GM19463 (cell line): ENCODE results near the gene TGFBR3.

Source experiments
- ATAC-seq: cut with Tn5 transposase; IDR thresholded peaks from one replicate; pipeline ENCODE4 v1.9.1; 2021; ENCODE audit warnings: mild to moderate bottlenecking, moderate library complexity; ENCODE audit not compliant: unreplicated experiment

The TGFBR3 gene

DNA sequence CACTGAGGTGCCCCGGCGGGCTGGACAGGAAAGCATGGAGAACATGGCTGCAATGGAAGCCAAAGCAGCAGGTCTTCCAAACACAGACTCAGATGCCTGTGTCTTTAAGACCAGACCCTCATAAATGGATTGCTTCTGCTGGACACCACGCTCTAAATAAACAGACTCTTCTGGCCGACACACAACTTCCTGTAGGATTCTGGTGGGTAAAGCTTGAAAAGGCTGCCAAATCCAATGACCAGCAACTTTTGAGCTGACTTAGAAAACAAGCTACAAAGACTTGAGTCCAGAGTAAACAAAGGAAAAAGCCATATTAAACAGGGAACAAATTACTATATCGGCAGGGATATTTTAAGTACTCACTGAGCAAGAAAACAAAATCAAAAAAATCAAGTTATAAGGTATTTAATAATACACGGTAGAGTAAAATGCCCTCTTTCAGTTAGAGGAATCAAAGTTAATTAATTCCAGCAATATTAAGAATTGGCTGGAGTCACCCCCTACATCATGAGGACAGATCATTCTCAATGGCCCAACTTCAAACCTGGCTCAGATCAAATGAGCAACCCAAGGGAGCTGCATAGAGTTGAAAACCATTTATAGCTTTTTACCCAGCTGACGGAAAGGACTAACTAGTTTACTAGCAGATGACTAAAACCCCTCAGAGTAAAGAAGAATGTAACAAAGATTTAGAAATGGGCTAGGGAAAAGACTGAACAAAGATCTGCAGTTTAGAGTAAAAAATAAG lies 102.4 kb downstream of the TGFBR3 start:
- no peak for ATAC-seq

DNA sequence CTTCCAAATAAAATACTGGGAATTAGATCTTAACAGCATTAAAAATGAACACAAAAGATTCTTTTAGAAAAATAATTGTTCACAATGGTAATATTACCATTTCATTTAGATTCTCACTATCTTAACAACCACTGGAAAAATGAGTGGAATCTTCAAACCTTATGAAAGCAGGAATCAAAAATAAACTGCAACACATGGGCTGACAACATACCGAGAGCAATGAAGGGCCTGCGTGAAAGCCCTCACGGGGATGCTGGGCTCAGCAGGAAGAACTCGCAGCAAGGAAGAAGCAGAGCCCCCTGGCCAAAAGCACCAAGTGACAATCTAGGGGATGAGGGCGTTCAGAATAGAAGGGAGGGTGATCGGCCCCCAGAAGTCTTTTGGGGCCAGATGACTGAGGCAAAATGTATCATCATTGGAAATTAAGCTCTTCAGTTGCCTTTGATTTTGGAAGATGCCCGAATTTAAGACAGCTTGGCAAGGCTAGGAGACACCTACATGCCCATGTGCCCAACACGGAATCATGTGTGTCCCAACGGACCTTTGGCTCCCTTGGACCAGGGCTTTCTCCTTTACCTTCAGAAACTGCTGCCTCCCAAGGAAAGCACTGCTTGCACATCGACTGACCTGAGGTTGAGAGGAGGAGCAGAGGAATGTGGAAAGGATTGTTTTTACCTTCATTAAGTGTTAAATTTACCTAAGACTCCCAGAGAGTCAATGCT lies 103.9 kb downstream of the TGFBR3 start:
- ATAC-seq: no peak

DNA sequence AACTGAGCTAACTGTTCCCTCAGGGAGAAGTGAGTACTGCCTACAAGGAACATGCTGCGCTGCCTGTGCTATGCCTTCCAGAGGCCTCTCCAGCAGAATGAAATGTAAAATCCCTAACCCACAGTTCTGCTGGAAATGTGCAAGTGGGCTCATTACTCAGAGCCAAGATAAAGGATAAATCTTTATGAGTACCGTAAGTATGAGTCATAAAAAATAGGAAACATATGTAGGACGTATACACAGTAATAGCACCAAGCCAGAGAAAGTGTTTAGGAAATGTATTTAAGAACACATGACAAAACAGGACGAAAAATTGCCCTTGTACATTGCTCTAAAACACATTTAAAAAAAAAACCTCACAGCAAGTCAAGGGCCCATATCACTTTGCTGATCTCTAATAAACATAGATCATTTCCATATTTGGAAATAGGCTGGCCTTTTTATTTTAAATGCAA lies 104.6 kb downstream of the TGFBR3 start:
- no peak for ATAC-seq

DNA sequence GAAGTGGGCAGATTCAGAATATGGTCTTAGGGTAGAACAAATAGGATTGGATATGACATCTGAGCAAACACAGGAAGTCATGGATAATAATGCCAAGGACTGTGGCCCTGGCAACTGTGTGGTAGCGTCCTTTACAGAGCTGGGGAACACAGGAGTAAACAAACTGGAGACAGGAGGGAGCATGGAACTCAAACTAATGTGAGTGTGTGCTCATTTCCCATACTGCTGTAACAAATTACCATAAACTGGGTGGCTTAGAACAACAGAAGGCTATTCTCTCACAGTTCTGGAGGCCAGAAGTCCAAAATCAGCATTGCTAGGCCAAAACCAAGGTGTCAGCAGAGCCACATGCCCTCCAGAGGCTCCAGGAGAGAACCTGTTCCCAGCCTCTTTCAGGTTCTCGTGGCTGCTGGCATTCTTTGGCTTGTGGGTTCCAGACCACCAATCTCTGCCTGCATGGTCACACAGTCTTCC lies 106.4 kb downstream of the TGFBR3 start:
- ATAC-seq: no peak

DNA sequence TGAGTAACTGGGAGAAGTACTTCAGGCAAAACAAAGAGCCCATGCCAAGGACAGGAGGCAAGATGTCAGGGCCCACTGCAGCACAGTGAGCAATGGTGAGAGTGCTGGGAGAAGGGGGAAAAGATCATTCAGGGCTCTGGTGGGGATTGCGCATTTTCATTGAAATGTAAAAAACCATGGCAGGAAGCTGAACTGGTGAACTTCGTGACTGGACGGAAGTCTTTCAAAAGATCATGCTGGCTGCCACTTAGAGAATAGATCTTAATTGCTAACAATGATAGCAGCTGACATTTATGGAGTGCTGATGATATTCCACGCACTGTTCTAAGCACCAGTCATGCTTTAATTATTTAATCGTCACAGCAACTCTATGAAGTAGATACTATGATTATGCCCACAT lies 107.0 kb downstream of the TGFBR3 start:
- ATAC-seq: no peak

DNA sequence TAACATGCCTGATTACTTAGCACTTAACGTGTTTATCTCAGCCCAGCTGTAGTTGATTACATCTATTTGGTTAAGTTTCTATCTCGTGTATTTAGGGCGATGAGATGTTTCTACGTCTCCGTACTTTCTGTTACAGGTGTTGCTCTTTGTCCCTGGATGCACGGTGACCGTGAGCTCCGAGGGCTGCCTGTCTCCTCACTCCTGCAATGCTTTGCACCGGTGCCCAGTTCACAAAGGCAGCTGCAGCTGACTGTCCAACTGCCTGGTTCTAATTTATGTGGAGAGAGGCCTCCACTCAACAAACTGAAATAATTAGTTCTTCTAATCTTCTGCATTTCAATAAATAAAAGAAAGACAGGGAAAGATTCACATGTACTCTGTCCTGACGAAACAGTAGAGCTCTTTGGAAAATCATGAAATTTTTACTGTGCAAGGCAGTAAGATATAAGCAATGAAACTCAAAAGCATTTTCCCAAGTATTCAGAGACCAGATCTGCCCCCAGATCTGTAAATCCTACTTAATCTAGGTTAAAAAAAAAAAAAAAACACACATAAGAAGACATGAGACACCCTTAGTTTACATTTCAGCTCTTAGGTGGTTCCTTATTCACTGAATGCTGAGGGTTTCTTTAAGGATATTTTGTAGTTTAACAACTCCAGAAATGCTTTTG lies 108.2 kb downstream of the TGFBR3 start:
- no peak for ATAC-seq

DNA sequence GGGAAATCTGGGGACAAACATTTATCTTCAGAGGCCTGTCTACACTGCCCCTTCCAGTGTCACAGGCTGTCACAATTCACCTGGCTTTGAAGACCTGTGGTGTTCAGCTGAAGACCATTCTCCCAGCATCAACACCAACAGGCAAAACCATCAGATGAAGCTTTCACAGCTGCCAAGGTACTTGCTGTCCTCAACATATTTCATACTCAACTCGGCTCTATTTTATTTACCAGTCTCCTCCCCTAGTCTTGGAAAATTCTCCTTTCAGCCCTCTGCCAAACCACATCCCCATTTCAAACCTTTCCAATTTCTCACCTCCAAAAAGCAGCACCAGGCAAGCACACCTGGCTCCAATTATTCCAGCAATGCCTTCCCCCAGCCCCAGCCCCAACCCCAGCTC lies 108.8 kb downstream of the TGFBR3 start:
- no peak for ATAC-seq

DNA sequence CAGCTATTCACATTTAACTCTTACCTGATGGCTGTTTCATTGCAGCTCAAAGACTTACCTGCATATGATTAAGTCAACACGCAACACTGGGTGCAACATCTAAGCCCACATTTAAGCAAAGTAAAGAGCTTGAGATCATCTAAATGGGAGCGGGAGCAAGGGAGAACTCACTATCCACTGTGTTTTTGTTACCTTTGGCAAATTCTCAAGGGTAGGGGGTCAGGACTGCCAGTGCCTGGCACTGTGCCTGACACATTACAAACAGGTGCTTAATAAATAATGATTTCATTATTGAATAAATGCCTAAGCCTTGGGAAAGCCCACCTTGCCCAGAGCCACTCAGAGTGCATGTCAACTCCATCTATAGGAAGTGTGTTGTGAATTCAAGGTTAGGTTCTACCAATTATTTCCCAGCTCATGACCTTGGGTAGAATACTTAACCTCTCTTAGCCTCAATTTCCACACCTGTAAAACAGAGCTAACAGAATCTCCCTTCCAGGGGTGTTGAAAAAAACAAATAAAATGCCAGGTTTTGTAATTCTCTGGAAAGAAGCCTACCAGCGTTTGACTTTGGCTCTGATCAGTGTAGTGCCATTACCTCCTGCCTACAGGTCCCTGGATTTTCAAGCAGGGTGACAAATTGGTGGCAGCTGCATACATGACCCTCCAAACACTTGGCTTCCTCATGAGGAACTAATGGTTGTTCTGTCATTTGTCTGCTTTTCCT lies 109.7 kb downstream of the TGFBR3 start:
- no peak for ATAC-seq

DNA sequence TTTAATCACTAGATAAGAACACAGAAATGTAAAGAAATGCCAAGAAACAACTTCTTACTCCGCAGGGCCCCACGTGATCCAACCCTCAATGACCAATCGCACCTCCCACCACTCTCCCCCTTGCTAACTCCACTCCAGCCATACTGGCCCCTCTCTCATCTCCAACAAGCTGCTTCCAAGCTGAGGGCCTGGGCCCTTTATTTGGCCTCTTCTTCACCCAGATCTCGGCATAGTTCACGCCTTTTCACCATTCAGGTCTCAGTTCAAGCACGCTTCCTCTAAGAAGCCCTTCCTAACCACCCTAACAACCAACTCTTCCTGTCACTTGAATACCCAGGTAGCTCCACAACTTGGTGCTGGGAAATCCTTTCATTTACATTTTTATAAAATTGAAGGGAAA lies 110.7 kb downstream of the TGFBR3 start:
- ATAC-seq: no peak

DNA sequence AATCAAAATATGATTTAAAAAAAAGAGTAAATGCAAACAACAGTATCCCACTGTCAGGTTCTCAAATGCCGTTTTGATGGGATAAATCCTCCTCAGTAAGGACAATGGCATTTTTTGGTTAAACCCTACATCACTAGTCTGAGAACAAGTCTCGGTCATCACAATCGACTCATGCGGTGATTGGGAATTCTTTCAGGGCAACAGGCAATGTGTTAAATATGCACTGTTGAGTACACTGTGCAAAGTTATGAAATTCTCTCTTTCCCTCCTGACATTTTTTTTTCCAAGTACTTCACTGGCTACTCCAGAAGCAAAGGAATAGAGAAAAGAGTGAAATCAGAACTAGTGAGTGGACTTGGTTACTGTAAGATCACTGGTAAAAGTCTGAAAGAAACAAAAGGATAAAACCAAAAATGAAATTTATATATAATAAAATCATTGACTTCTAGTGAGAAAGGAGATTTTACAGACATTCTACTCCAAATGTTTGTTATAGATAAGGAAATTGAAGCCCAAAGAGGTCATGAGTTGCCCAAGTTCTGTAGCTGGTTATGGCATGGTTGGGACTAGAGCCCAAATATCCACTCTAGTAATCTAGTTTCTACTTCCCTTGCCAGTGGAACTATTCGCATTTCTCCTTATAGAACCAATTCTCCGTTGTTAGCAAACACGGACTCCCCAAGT lies 111.3 kb downstream of the TGFBR3 start:
- no peak for ATAC-seq

DNA sequence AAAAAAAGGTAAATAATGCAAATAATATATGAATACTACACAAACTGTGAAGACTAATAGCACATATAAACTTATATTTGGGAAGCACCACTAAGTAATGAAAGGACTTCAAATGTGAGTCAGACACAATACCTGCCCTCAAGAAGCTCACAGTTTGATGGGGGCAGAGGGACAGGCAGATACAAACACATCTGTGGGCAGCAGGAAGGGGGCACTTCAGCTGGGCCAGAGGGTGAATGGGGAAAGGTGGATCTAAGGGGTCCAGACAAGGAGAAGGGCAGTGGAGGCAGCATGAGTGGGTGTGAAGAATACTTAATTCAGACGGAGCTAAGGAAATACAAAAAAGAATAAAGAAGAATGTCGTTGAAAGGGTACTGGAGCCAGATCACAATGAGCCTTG lies 114.2 kb downstream of the TGFBR3 start:
- ATAC-seq: no peak

DNA sequence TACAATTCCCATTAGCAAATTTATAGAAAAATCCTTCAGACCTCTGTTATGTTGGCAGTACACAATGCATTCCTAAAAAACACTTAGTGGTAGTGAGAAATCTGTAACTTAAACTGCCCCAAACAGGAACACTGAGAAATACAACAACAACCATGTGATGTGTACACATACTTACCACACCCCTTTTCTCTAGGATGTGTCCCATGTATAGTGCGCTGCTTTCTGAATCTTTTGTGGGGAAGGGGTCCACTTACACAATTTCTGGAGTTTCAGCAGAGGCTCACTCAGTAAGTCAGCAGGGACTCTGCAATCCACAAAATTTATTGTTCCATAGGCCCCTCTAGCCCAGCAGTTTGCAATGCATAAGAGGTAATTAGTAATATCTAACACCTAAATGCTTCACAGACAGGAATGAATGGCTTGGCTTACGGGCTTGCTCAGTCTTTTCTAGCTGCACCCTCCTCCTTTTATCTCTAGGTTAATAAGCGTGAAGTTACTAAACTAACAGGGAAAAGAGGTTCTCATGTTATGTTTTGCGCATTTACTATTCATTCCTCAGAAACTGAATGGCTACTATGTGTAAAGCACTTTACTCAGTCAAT lies 115.2 kb downstream of the TGFBR3 start:
- no peak for ATAC-seq

DNA sequence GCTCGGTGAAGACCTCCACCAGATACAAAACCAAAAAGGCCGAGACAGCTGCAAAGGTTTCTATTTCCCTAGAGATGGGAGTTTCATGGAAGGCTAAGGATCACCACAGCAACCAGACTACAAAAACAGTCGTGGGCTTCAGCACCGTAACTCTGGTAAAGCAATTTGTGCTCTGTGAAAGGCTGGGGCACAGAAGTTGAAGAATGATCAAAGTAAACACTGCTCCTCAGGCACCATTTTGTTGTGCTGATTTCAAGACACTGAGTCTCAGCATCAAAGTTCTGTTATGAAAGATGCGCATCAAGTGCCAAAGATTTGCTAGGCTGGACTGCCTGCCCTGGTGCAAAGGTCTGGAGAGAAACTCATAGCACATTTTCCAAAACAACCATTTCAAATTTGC lies 116.2 kb downstream of the TGFBR3 start:
- no peak for ATAC-seq

DNA sequence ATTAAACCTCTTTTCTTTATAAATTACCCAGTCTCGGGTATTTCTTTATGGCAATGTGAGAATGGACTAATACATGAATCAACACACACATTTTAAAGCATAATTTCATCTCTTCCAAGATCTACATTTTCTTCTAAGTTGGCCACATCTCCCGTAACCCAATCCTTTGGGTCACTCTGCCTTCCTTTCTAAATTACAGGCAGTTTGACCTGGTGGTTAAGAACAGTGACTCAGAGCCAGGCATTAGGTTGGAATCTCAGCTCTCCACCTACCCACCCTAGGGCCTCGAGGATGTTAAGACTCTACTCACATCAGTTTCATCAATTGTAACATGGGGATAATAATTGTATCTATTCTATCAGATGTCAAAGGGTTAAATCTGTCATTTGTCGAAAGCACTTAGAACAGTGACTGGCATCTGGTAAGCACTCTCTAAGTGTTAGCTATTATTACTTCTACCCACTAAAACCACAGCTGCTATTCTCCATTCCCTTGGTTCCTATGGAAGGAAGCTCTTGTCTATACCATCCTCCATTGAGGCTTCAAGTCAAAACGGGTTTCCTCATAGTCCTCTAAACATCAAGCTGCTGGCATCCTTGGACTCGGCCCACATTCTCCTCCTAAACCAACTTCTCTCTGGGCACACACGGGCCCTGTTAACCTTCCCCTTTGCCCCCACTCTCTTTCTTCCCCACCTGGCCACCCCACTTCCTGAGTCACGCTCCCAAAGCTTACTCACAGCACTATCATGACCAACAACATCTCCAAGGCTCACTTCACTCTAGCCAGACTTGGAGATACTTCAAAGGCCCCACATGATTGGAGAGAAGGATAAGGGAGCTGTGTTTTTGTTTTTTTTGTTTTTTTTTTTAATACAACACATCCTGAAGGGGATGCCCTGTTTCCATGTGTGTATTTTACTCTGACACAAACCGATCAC lies 116.9 kb downstream of the TGFBR3 start:
- no peak for ATAC-seq

DNA sequence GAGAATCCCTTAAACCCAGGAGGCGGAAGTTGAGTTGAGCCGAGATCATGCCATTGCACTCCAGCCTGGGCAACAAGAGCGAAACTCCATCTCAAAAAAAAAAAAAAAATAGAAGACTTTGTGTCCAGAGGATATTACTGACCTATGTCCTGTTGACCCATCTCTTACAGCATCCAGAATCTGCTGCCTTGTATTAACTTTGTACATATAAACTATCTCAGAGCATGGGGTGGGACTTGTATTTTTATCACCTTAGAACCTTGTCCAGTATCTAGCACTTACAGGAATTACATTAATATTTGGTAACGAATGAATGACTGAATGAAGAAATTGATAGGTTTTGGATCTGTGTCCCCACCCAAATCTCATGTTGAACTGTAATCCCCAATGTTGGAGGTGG lies 117.8 kb downstream of the TGFBR3 start:
- ATAC-seq: no peak

DNA sequence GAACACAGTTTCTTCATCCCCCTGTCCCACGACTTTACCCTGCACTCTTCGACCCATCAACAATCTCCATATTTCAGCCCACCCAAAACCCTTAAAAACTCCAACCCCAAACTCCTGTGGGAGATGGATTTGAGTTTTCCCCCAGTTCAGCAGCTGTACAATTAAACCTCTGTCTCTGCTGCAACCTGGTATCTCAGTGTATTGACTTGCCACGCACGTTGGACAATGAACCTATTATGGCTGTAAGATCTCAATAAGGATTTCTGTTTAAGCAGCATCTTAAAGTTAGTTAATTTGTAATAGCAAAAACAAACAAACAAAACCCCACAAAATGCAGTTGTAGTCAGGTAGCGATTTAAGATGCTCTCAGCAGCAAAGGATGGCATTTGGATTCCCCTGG lies 119.1 kb downstream of the TGFBR3 start:
- no peak for ATAC-seq

DNA sequence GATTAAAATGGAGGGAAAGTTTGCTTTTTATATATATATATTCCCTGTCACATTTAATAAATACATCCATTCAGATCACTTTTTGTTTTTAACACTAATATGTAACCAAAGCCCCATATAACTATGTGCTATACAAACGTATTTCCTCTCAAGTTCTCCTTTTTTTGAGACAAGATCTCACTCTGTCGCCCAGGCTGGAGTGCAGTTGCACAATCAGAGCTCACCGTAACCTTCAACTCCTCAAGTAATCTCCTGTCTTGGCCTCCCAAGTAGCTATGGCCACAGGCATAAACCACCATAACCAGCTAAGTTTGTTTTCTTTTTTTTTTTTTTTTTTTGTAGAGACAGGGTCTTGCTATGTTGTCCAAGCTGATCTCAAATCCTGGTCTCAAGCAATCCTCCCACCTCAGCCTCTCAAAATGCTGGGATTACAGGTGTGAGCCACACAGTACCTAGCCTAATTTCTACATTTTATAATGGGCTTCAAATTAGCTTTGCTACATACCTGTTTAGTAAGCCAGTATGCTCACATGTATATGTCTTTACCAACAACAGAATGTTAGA lies 120.0 kb downstream of the TGFBR3 start:
- no peak for ATAC-seq

DNA sequence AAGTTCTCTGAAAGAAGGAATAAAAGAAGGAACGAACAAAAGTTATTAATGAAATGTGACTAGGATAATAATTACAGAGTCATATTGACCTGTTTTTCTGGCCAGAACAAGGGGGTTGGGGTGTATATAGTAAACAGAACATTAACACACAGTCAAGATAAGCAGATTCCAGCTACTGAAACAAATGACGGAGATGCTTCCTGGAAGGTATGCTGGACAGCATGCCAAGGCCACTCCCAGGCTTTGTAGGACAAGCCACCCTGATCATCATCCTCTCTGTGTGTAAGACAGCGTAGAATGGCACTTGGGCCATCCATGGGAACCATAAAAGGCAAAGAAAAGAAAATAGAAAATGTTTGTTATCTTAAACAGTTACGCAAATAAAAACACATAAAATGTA lies 120.7 kb downstream of the TGFBR3 start:
- ATAC-seq: no peak
